Measurements from ENCODE around the gene CFAP46. TPM values are rescaled to one million over a fixed set of nuclear protein-coding genes. Genes with fewer than 3 reads are reported as not detected.

CFAP46 gene
- total and polyA plus RNA-seq, 10 of the 15 experiments (the other 5 are each of a cell fraction or from before 2014, with no cell fraction given): 0.01 to 0.18 (median 0.03) TPM; not detected in 7

DNA sequence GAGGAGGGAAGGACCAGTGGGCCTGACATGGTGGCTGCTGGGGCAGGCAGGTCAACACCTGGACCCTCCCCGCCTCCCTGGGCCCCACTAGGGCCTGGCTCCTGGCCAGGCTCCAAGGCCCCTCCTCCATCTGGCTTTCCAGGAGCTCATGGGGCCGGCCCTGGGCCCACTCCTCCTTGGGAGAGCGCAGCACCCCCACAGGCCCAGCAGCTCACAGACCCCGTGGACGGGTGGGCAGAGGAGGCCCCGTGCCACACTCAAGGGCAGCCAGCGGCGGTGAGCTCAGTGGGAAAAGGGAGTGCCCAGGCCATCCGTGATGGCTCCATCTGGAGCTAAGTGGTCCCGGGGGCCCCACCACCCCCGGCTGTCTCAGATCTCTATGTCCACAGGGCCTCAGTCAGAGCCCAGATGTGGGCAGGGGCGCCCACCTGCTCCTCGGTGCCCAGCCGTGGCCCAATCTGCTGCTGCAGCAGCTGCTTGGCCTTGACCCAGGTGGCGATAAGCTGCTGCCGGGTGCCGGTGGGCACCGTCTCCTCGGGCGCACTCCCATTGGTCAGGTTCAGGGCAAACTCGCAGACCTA lies 32.8 kb downstream of the CFAP46 start:
- H3K9ac ChIP-seq (ENCODE audit: control insufficient read depth, insufficient read depth, low read length): no peak overlapping the region
- H4K20me1 ChIP-seq (ENCODE audit: control insufficient read depth, insufficient read depth): no peaks in the 10 kb centered on the region
- CTCF ChIA-PET: interaction anchor here (0.6 kb wide), 1 partner anchor 127 kb away, joined by 3 read pairs; no protein-coding TSS in a partner anchor
- DNase-seq (ENCODE audit: low read depth, low spot score) (no peak), ATAC-seq (no peak), FAIRE-seq (no peak)
- BruUV-seq (replicated peaks): no TSS peak
- H3K79me2 ChIP-seq (ENCODE audit: control insufficient read depth, insufficient read depth, low read length): no peaks in the 10 kb centered on the region
- no peak overlapping the region for H3K4me2 ChIP-seq (ENCODE audit: control insufficient read depth, insufficient read depth)
- WGBS (ENCODE audit: insufficient coverage, insufficient replicate concordance, low lambda C conversion rate, missing lambda C conversion rate): 64% methylated on average over 20 of the region's 21 CpGs
- no peak overlapping the region for H3K4me3 ChIP-seq
- TF ChIP-seq ZBED1 (IDR thresholded peaks at IDR 0.05; ENCODE audit: borderline replicate concordance): no peak
- SMC1A ChIA-PET (ENCODE audit: uncharacterized antibody, unreplicated experiment): interaction anchor here (0.9 kb wide), 1 partner anchor 255 kb away, joined by 3 read pairs; no protein-coding TSS in a partner anchor
- RAD21 ChIA-PET (ENCODE audit: unreplicated experiment): no interaction called here
- in situ Hi-C loops (cut with MboI) (no loop called here), intact Hi-C loops (cut with micrococcal nuclease; ENCODE audit: unreplicated experiment) (no loop called here)
- H3K9me3 ChIP-seq (replicated peaks; ENCODE audit: control insufficient read depth, insufficient read depth, low read length): no peaks in the 10 kb centered on the region; the same call in 2 of the 3 replicates
- H3K36me3 ChIP-seq (ENCODE audit: control insufficient read depth in 2 of 2, insufficient read depth in 2 of 2, low read length in 1 of 2): no peaks in the 10 kb centered on the region
- POLR2A ChIA-PET: no interaction called here
- no peak overlapping the region for H2AFZ ChIP-seq (ENCODE audit: control insufficient read depth, low read depth, low read length)
- no peak overlapping the region for H3K27ac ChIP-seq (ENCODE audit: control insufficient read depth, insufficient read depth)
- H3K27me3 ChIP-seq (replicated peaks in 1 of 2; ENCODE audit: control insufficient read depth in 2 of 2, insufficient read depth in 2 of 2, low read length in 1 of 2): no peaks in the 10 kb centered on the region
- no peaks in the 10 kb centered on the region for H3K4me1 ChIP-seq (ENCODE audit: control insufficient read depth, insufficient read depth, low read length)

DNA sequence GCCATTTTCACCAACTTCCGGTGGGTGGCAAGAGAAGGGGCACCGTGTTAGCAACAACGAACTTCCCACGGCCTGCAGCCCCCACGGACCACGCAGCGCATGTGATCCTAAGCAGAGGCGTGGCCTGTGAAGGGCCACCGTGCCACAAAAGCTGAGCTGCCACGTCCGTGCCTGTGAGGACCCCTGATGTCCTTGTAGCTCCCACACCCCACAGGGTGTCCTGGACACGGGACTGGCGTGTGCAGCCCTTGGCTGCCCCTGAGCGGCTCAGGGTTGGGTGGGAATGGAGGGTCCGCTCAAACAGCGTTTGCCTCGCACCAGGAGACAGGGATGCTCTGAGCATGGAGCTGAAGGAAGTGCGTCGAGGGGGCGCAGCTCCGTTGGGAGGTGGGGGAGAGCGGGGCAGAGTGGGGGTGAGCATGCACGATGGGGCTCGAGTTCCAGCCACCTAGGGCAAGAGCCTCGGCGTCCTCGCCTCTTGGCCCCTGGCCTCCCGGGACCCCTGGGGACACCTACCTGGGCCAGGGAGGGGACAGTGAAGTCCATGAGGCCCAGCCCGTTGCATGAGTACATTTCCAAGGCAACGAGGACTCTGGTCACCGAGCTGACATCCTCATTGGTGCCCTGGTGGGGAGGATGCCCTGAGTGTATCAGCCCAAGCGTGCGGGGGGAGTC lies 33.6 kb downstream of the CFAP46 start:
- no peaks in the 10 kb centered on the region for H3K36me3 ChIP-seq (ENCODE audit: control insufficient read depth in 2 of 2, insufficient read depth in 2 of 2, low read length in 1 of 2)
- WGBS (ENCODE audit: insufficient coverage, insufficient replicate concordance, low lambda C conversion rate, missing lambda C conversion rate): 61% methylated on average over 31 of the region's 33 CpGs
- SMC1A ChIA-PET (ENCODE audit: uncharacterized antibody, unreplicated experiment): no interaction called here
- H2AFZ ChIP-seq (ENCODE audit: control insufficient read depth, low read depth, low read length): no peak overlapping the region
- no peak overlapping the region for H3K4me3 ChIP-seq
- no peak overlapping the region for H3K27ac ChIP-seq (ENCODE audit: control insufficient read depth, insufficient read depth)
- FAIRE-seq (no peak), DNase-seq (ENCODE audit: low read depth, low spot score) (no peak), ATAC-seq (no peak)
- H4K20me1 ChIP-seq (ENCODE audit: control insufficient read depth, insufficient read depth): no peaks in the 10 kb centered on the region
- in situ Hi-C loops (cut with MboI) (no loop called here), intact Hi-C loops (cut with micrococcal nuclease; ENCODE audit: unreplicated experiment) (no loop called here)
- CTCF ChIA-PET: no interaction called here
- no peak overlapping the region for H3K4me2 ChIP-seq (ENCODE audit: control insufficient read depth, insufficient read depth)
- POLR2A ChIA-PET: no interaction called here
- no peaks in the 10 kb centered on the region for H3K27me3 ChIP-seq (replicated peaks in 1 of 2; ENCODE audit: control insufficient read depth in 2 of 2, insufficient read depth in 2 of 2, low read length in 1 of 2)
- no peaks in the 10 kb centered on the region for H3K4me1 ChIP-seq (ENCODE audit: control insufficient read depth, insufficient read depth, low read length)
- no peaks in the 10 kb centered on the region for H3K79me2 ChIP-seq (ENCODE audit: control insufficient read depth, insufficient read depth, low read length)
- TF ChIP-seq KAT2A (conservative IDR thresholded peaks at IDR 0.05; ENCODE audit: control insufficient read depth, low read depth, low read length) (no peak), ZNF274 (IDR thresholded peaks at IDR 0.05; ENCODE audit: insufficient read depth, insufficient read length) (no peak), POLR2A (IDR thresholded peaks at IDR 0.05; ENCODE audit: low read depth, low read length) (no peak), ZNF384 (IDR thresholded peaks at IDR 0.05; ENCODE audit: borderline replicate concordance, low read depth, low read length) (no peak)
- TF ChIP-seq, protein P1, sequence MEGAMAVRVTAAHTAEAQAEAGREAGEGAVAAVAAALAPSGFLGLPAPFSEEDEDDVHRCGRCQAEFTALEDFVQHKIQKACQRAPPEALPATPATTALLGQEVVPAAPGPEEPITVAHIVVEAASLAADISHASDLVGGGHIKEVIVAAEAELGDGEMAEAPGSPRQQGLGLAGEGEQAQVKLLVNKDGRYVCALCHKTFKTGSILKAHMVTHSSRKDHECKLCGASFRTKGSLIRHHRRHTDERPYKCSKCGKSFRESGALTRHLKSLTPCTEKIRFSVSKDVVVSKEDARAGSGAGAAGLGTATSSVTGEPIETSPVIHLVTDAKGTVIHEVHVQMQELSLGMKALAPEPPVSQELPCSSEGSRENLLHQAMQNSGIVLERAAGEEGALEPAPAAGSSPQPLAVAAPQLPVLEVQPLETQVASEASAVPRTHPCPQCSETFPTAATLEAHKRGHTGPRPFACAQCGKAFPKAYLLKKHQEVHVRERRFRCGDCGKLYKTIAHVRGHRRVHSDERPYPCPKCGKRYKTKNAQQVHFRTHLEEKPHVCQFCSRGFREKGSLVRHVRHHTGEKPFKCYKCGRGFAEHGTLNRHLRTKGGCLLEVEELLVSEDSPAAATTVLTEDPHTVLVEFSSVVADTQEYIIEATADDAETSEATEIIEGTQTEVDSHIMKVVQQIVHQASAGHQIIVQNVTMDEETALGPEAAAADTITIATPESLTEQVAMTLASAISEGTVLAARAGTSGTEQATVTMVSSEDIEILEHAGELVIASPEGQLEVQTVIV (IDR thresholded peaks at IDR 0.05; ENCODE audit: borderline replicate concordance, partially characterized antibody): no peak
- no peak overlapping the region for H3K9ac ChIP-seq (ENCODE audit: control insufficient read depth, insufficient read depth, low read length)
- RAD21 ChIA-PET (ENCODE audit: unreplicated experiment): no interaction called here
- BruUV-seq (replicated peaks): no TSS peak
- H3K9me3 ChIP-seq (replicated peaks; ENCODE audit: control insufficient read depth, insufficient read depth, low read length): no peaks in the 10 kb centered on the region; the same call in 2 of the 3 replicates
